Measurements from ENCODE around the gene TPSG1. TPM values are rescaled to one million over a fixed set of nuclear protein-coding genes. Genes with fewer than 3 reads are reported as not detected.
"Not testable (repeated sequence)": the region's sequence is repeated elsewhere in the genome, so short reads cannot be mapped to it uniquely, and the experiment has no call there.

The TPSG1 gene
- total RNA-seq, 1 experiment from 2014 or later: not detected

GRCh38 chr16:1193143-1193824 is 31.8 kb downstream of the TPSG1 start (continued):
- no peak for TF ChIP-seq ZNF396 (CRISPR knock-in tag; IDR thresholded peaks at IDR 0.05; ENCODE audit: borderline replicate concordance)

- CTCF ChIA-PET: no interaction called here
- Mint-ChIP-seq H3K4me1 (0 out of 2 replicates have a peak, but pooled peaks cover 4% of the 10 kb centered on the region), H3K27ac (no peak overlapping the region), H3K4me3 (no peak overlapping the region), H3K27me3 (ENCODE audit: low read depth) (no peaks in the 10 kb centered on the region), H3K36me3 (no peaks in the 10 kb centered on the region), H3K9me3 (no peaks in the 10 kb centered on the region)
- ATAC-seq (no peak), DNase-seq (ENCODE audit: low spot score) (no peak)
- TF ChIP-seq CREM (CRISPR knock-in tag; IDR thresholded peaks at IDR 0.05) (no peak), RELA (CRISPR knock-in tag; IDR thresholded peaks at IDR 0.05; ENCODE audit: borderline replicate concordance) (no peak), GABPB1 (CRISPR knock-in tag; IDR thresholded peaks at IDR 0.05) (no peak), ERG (CRISPR knock-in tag; IDR thresholded peaks at IDR 0.05) (no peak), ZNF281 (CRISPR knock-in tag; IDR thresholded peaks at IDR 0.05) (no peak)
- POLR2A ChIA-PET: no interaction called here
These were observed 32.5 kb downstream of the TPSG1 start for GRCh38 chr16:1192384-1193073.

GRCh38 chr16:1190789-1191188 is 34.3 kb downstream of the TPSG1 start:
- H3K36me3 Mint-ChIP-seq; H3K27me3 Mint-ChIP-seq (ENCODE audit: low read depth); H3K9me3 Mint-ChIP-seq; H3K27ac Mint-ChIP-seq; ATAC-seq; POLR2A ChIA-PET; H3K4me3 Mint-ChIP-seq; DNase-seq (ENCODE audit: low spot score); CTCF ChIA-PET; H3K4me1 Mint-ChIP-seq: not testable (repeated sequence)

GRCh38 chr16:1189455-1189854 is 35.6 kb downstream of the TPSG1 start:
- no peaks in the 10 kb centered on the region for H3K27me3 Mint-ChIP-seq (ENCODE audit: low read depth)
- H3K4me1 Mint-ChIP-seq: 0 out of 2 replicates have a peak, but pooled peaks cover 4% of the 10 kb centered on the region
- ATAC-seq (no peak), DNase-seq (ENCODE audit: low spot score) (no peak)
- no peak overlapping the region for H3K27ac Mint-ChIP-seq
- ChIA-PET POLR2A (no interaction called here), CTCF (interaction anchor here (1.3 kb wide), 1 partner anchor 35 kb away, joined by 3 read pairs; no protein-coding TSS in a partner anchor)
- H3K36me3 Mint-ChIP-seq: no peaks in the 10 kb centered on the region
- H3K4me3 Mint-ChIP-seq: no peak overlapping the region
- no peaks in the 10 kb centered on the region for H3K9me3 Mint-ChIP-seq
- TF ChIP-seq ESRRA (CRISPR knock-in tag; IDR thresholded peaks at IDR 0.05; ENCODE audit: borderline replicate concordance) (no peak), MLX (CRISPR knock-in tag; IDR thresholded peaks at IDR 0.05) (no peak), ZNF416 (CRISPR knock-in tag; IDR thresholded peaks at IDR 0.05) (no peak), FOXP4 (CRISPR knock-in tag; IDR thresholded peaks at IDR 0.05) (no peak), GRHL2 (CRISPR knock-in tag; IDR thresholded peaks at IDR 0.05; ENCODE audit: insufficient replicate concordance, severe bottlenecking) (no peak), E2F5 (CRISPR knock-in tag; IDR thresholded peaks at IDR 0.05) (no peak), CBFB (CRISPR knock-in tag; IDR thresholded peaks at IDR 0.05; ENCODE audit: low read depth) (no peak), OVOL2 (CRISPR knock-in tag; IDR thresholded peaks at IDR 0.05; ENCODE audit: borderline replicate concordance) (no peak), ZBTB21 (CRISPR knock-in tag; IDR thresholded peaks at IDR 0.05; ENCODE audit: borderline replicate concordance) (no peak), ZNF512 (CRISPR knock-in tag; IDR thresholded peaks at IDR 0.05; ENCODE audit: borderline replicate concordance) (no peak), ZNF396 (CRISPR knock-in tag; IDR thresholded peaks at IDR 0.05; ENCODE audit: borderline replicate concordance) (no peak), TEAD4 (CRISPR knock-in tag; IDR thresholded peaks at IDR 0.05) (no peak), NFATC4 (CRISPR knock-in tag; IDR thresholded peaks at IDR 0.05) (no peak)
